Right atrium auricular region (tissue), 2 donors: Measurements from ENCODE around the gene CHKB. TPM values are rescaled to one million over a fixed set of nuclear protein-coding genes. Genes with fewer than 3 reads are reported as not detected.

Experiments
- DNase-seq: peaks from one replicate; pipeline ENCODE4 v3.0.0-alpha.2; 2019; ENCODE audit warnings: low spot score
- H3K27ac ChIP-seq, 2 donors: fragments of 200-600 bp; sonication (generic); 1 replicate in 1 of 2; 2 replicates in 1 of 2; pipeline ENCODE4 v1.5.1; 2016 to 2019
- H3K27me3 ChIP-seq, 2 donors: fragments of 200-600 bp; sonication (generic); one replicate each; pipeline versions ENCODE4 v1.5.1 to v1.6.0; 2017 to 2019
- H3K36me3 ChIP-seq: fragments of 200-600 bp; sonication (generic); one replicate; pipeline ENCODE4 v1.5.1; 2016
- H3K4me1 ChIP-seq, 2 donors: fragments of 200-600 bp; sonication (generic); one replicate each; pipeline versions ENCODE4 v1.5.1 to v1.6.0; 2017 to 2019
- H3K4me3 ChIP-seq, 2 donors: fragments of 200-600 bp; sonication (generic); 1 replicate in 1 of 2; 2 replicates in 1 of 2; pipeline ENCODE4 v1.5.1; 2017 to 2019; ENCODE audit warnings: mild to moderate bottlenecking in 1 of 2, moderate library complexity in 1 of 2
- H3K9me3 ChIP-seq, 2 donors: fragments of 200-600 bp; sonication (generic); one replicate each; pipeline ENCODE4 v1.5.1; 2019
- CTCF ChIP-seq, 2 donors: fragments of 200-600 bp; sonication (generic); IDR thresholded peaks; one replicate each; pipeline ENCODE4 v1.5.1; 2019; ENCODE audit warnings: antibody characterized with exemption in 2 of 2
- total RNA-seq, 2 donors: library from RNA; depleted of rRNA; stranded (reverse); fragments of >200 nt; gene quantifications; one replicate each; pipeline ENCODE4 v1.1.0, GENCODE V29; 2016

CHKB gene
- total RNA-seq, 2 donors from 2014 or later: 25.1 to 29.5 TPM

- H3K4me3 ChIP-seq: peak overlapping the region; percentile 49 to 64
- no peak for DNase-seq
Observed at GRCh38 chr22:50563413-50564160, 19.1 kb downstream of the CHKB start.

GRCh38 chr22:50562523-50563412 is 19.9 kb downstream of the CHKB start, which contains the start of gene SYCE3:
TSS of gene SYCE3 (minus strand) at chr22:50562919. CDS start at chr22:50556405, 6,514 bp downstream.
- peak within 1 kb of the TSS; percentile 79 to 89 for H3K27ac ChIP-seq
- H3K4me1 ChIP-seq: peaks cover 0 to 10% of the 10 kb centered on the region in 2 donors
- H3K27me3 ChIP-seq: no peaks in the 10 kb centered on the region
- no peaks in the 10 kb centered on the region for H3K9me3 ChIP-seq
- peak; percentile 96 for DNase-seq
- TF ChIP-seq CTCF (IDR thresholded peaks at IDR 0.05): peak; percentile 95 to 98
- peak within 1 kb of the TSS; percentile 49 to 64 for H3K4me3 ChIP-seq
- peaks cover 6% of the 10 kb centered on the region for H3K36me3 ChIP-seq

More at GRCh38 chr22:50563413-50564160, 19.1 kb downstream of the CHKB start:
- H3K9me3 ChIP-seq: no peaks in the 10 kb centered on the region
- H3K27me3 ChIP-seq: no peaks in the 10 kb centered on the region
- peaks cover 14% of the 10 kb centered on the region for H3K36me3 ChIP-seq
- TF ChIP-seq CTCF (IDR thresholded peaks at IDR 0.05): no peak
- peak overlapping the region; percentile 79 to 89 for H3K27ac ChIP-seq
- H3K4me1 ChIP-seq: peaks cover 0 to 10% of the 10 kb centered on the region in 2 donors

DNA sequence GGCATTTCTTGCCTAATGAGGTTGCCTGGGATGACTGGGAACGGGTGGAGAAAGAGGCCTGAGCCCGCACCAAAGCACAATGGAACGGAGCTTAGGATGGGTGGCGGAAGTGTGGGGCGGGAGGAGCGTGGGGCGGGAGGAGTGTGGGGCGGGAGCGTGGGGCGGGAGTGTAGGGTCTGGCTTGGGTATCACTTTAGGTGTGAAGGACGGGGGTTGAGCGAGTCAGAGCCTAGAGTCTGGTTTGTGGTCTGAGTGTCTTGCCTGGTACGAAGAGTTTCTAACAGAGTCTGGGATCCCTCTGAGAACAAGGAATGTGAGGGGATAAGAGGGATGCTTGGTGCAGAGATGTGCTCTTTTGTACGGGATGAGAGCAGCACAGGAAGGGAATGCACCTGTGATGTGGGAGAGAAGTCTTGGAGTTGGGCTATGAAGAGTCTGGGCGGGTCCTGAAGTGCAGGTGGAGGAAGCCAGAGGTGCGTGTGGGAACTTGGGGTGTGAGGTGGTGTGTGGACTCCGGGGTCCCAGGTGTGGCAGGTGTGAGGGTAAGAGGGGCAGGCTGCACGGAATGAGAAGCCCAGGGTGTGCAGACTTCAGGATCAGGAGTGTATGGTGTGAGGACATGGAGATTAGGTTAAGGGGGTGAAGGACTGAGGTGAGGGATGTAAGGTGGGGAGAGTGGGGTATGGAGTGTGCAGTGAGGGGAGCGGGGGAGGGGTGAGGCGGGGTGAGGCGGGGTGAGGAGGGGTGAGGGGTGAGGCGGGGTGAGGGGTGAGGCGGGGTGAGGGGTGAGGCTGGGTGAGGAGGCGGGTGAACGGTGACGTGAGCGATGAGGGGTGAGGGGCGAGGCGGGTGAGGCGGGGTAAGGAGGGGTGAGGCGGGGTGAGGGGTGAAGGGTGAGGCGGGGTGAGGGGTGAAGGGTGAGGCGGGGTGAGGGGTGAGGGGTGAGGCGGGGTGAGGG is 21.0 kb downstream of the CHKB start:
- peaks cover 0 to 10% of the 10 kb centered on the region in 2 donors for H3K4me1 ChIP-seq
- no peaks in the 10 kb centered on the region for H3K27me3 ChIP-seq
- H3K9me3 ChIP-seq: no peaks in the 10 kb centered on the region
- DNase-seq: no peak
- no peak overlapping the region for H3K27ac ChIP-seq
- no peaks in the 10 kb centered on the region for H3K36me3 ChIP-seq
- no peak for TF ChIP-seq CTCF (IDR thresholded peaks at IDR 0.05)
- H3K4me3 ChIP-seq: no peak overlapping the region

GRCh38 chr22:50560034-50560433 is 22.6 kb downstream of the CHKB start:
- H3K27me3 ChIP-seq: no peaks in the 10 kb centered on the region
- no peak overlapping the region for H3K4me3 ChIP-seq
- H3K27ac ChIP-seq: no peak overlapping the region
- no peaks in the 10 kb centered on the region for H3K9me3 ChIP-seq
- no peaks in the 10 kb centered on the region for H3K36me3 ChIP-seq
- no peak for TF ChIP-seq CTCF (IDR thresholded peaks at IDR 0.05)
- peaks cover 0 to 10% of the 10 kb centered on the region in 2 donors for H3K4me1 ChIP-seq
- no peak for DNase-seq

- H3K9me3 ChIP-seq: no peaks in the 10 kb centered on the region
- H3K4me1 ChIP-seq: no peaks in the 10 kb centered on the region
- no peaks in the 10 kb centered on the region for H3K27me3 ChIP-seq
- H3K4me3 ChIP-seq: no peak overlapping the region
- H3K36me3 ChIP-seq: no peaks in the 10 kb centered on the region
- H3K27ac ChIP-seq: no peak overlapping the region
- no peak for TF ChIP-seq CTCF (IDR thresholded peaks at IDR 0.05)
- no peak for DNase-seq
Observed at GRCh38 chr22:50556703-50557102, 25.9 kb downstream of the CHKB start.
